Putamen (tissue), 1 donor: ENCODE measurements around the gene OR2H2.

Experiments
- DNase-seq: peaks from one replicate; pipeline ENCODE4 v3.0.0-alpha.2; 2016; ENCODE audit warnings: low spot score

OR2H2 gene

GRCh38 chr6:29591677-29592076, 6.8 kb downstream of the OR2H2 start:
- no peak for DNase-seq

DNA sequence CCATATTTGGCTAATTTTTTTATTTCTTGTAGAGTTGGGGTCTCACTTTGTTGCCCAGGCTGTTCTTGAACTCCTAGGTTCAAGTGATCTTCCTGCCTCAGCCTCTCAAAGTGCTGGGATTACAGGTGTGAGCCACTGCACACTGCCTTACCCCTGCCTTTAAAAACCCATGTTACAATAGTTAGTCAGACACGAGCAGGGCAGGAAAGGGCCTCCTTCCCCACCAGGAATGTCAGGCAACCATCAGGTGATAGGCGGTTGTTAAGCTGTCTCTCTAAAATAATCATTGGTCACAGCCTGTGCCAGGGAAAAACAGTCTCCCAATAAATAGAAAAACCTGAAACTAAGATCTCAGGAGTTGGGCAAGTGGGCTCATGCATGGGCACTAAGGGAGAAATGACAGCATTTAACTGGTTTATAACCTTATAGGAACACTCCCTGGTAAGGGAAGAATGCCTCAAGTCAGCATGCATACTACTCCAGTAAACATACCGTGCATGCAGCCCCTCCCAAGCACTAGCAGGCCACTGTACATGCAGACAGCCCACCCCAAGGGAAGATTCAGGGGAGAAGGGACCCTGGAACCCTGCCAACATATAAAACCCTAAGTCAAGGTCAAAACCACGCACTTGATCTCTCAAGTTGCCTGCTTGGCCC, 8.4 kb downstream of the OR2H2 start:
- DNase-seq = no peak

DNA sequence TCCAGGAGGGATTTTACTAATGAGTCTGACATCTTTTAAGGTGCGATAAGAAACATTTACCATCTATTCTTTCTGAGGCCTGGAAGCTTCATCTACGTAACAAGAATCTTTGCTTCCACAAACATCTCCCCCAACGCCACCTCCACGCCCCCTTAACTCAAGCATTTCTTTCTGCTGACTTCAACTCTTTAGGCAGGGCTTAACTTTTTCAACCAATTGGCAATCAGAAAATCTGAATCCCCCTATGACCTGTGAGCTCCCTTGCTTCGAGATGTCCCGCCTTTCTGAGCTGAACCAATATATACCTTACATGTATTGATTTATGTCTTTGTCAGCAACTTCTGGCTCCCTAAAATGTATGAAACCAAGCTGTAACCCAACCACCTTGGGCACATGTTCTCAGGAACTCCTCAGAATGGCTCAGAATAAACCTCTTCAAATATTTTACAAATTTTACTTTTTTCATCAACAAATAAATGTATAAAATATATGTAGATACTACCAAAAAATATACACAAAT, 11.5 kb downstream of the OR2H2 start:
- no peak for DNase-seq

GRCh38 chr6:29597184-29597583, 12.3 kb downstream of the OR2H2 start:
- DNase-seq = no peak

DNA sequence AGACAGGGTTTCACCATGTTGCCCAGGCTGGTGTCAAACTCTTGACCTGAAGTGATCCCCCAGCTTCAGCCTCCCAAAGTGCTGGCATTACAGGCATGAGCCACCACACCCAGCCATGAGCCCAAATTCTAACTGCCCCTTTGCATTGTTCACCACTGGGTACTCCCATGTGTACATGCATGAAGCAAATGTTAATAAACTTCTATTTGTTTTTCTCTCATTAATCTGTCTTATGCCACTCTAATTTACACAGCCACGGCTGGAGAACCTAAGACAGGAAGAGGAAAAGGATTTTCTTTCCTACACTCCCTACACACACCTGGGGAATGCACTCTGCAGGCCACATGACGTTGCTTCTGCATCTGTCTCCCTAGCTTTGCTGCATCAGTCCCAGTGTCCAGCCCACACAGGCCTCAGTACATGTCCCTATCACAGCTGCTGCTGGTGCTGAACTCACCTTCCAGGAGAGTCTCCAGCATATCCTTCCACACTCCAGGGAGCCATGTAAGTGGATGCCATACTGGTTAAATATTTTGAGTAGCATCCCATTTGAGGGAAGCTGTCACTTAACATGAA, 13.3 kb downstream of the OR2H2 start:
- no peak for DNase-seq

- peak; percentile 75 for DNase-seq
Observed at GRCh38 chr6:29602564-29603361, 17.8 kb downstream of the OR2H2 start.

GRCh38 chr6:29603456-29603855, 18.5 kb downstream of the OR2H2 start:
- DNase-seq = no peak

DNA sequence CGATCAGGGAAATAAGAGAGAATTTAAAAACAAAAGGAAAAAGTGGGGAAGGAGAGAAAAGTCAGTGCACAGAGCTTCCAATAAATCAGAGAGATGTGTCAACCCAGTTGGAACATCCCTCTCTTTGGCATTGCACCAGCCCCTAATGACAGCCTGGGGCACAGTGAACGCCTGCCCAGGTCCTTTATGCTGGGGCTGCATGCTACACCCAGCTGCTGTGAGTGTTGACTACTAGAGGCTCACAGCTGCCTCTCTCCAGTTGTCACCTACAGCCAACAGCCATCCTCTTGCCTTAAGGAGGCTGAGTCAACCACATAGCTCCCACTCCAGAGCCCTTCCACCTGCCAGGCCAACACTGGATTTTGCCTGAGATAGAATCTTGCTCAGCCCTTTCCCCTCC, 19.0 kb downstream of the OR2H2 start:
- DNase-seq = no peak

- DNase-seq = no peak
Observed at GRCh38 chr6:29608131-29608530, 23.2 kb downstream of the OR2H2 start.

GRCh38 chr6:29610540-29610939, 25.6 kb downstream of the OR2H2 start:
- DNase-seq = no peak

DNA sequence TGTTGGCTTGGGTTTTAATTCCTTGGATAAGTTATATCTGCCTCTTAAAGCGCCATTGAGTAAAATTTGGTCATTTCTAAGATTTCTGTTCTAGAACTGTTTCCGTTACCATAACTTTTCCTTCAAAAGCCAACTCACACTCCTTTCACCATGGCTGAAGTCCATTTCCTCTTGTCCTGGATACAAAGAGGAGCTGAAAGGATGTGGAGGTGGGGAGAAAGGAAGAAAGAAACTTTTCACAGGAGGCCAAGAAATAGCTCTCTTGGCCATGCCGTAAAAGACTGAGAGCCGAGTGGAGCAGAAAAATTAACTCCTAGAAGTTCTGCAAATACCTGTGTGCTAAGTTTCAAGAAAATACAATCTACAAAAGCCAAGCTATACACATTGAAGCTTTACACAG, 26.5 kb downstream of the OR2H2 start:
- no peak for DNase-seq

DNA sequence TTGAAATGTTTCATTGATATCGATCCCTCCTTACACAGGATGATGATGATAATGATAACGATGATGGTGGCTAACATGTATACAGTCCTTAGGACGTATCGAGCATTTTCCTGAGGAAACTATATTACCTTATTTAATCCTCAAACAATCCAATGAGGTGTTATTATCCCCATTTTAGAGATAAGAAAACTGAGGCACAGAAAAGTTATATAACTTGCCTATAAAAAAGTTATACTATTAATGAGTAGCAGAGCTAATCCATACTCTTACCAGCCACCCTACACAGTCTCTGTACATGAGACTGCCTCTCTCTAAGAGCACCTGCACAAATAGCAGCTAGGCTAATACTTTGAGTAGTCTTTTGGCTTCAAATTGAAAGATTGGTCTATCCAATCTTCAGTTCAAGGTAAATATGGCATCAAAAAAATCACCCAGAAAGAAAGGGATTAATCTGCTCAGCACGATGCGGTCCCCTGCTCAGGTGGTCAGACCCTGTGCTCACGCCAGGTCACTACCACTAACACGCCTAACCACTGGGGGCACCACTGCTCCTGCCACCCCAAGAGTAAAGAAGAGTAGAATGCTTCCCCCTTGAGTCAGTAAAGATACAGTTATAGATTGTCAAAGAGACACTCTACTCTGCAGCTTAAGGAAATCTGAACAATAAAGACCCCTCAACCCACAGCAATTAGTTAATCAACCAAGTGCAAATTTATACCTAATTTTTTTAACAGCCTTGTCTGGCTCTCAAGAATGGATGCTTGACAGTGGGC, 33.0 kb downstream of the OR2H2 start:
- no peak for DNase-seq

DNA sequence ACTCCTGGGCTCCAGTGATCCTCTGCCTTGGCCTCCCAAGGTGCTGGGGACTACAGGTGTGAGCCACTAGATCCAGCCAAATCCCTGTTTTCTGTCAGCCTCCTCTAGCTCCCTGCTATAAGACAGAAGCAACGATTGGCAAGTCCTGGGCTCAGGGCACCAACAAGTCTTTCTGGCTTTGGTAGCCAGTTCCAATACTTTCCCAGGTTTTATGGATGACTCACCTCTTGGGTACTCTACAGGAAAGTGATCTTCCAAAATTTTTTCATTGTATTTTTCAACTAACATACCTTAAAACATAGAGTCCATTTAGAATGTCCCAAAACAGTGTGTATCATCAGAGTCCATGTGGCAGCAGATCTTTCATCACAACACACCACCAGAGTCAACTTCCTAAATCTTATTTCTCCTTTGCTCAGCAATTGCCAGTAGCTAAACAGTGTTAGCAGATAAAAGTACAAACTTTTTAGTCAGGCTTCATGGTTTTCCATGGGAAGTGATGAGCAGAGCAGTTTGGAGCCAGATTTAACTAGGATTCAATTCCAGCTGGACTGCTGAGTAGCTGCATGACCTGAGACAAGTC, 34.7 kb downstream of the OR2H2 start:
- DNase-seq = no peak

DNA sequence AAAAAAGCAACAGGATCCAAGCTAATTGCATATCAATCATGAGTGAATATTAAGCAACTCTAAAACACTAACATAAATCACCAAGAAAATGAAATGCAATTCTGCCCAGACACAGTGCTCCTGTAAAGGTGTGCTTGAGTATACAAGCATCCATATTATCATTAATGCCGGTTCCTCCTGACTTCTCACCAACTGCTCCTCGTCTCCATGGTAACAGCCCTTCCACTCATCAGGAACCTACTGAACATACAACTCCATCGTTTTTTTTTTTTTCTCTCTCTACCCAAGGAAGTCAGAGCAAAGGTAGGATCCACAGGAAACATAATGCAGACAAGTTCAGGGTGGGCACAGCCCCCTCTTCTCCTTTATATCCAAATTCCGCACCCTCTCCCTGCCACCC, 35.7 kb downstream of the OR2H2 start:
- DNase-seq = peak; percentile 55

GRCh38 chr6:29624520-29624961, 39.6 kb downstream of the OR2H2 start:
- no peak for DNase-seq

- DNase-seq = no peak
Observed at GRCh38 chr6:29625337-29625930, 40.5 kb downstream of the OR2H2 start.

DNA sequence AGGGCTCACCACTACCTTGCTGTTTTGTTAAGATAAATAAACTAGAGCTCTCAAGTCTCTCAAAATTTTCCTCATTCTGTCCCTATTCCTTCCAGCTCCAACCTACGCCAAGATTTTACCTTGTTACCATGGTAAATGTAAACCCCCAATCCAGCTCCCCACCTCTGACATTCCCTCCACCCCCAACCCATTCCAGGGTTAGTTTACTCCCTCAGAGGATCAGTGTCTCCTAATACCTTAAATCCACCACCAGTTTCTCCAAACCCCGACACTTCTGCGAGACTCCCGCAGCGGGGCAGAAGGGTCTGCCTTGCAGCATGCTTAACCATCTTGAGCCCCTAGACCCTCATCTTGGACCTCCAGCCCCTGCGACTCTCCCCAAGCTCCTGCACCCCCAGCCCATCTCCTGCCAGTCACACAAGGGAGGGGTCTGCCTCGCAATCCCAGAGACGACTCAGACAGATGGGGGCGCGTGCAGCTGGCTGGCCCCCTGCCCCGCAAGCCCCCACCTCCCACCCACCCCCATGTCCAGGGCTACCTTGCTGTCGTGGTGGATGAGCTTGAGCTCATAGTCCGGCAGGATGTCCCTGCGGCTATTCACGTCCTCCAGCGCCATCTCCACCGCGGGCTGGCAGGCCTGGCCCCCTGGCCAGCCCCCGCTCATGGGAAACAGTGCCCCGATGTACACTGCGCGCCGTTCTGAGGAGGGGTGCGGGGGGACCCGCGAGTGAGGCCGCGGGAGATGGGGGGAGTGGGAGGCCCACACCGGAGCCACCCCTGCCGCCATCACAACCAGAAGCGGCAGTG, 42.2 kb downstream of the OR2H2 start:
- DNase-seq = no peak

- DNase-seq = no peak
Observed at GRCh38 chr6:29627755-29628418, 43.0 kb downstream of the OR2H2 start.

GRCh38 chr6:29628419-29629281, 43.7 kb downstream of the OR2H2 start:
- no peak for DNase-seq
